AG09309 (cell line): ENCODE data around the gene CCDC170.

Source experiments
- DNase-seq: peaks from one replicate; pipeline ENCODE4 v3.0.0-alpha.2; 2010; ENCODE audit warnings: low read depth
- H3K4me3 ChIP-seq: 2 replicates; pipeline ENCODE4 v1.5.1; 2011; ENCODE audit warnings: mild to moderate bottlenecking, low read depth, low read length, moderate library complexity; ENCODE audit not compliant: control insufficient read depth
- TF ChIP-seq, protein P1 (sequence below): IDR thresholded peaks from 2 replicates; pipeline ENCODE4 v1.5.1; 2011; ENCODE audit warnings: mild to moderate bottlenecking, low read depth, low read length, inconsistent platforms; ENCODE audit not compliant: insufficient read depth, control insufficient read depth; ENCODE audit errors: missing control alignments

Gene CCDC170

DNA sequence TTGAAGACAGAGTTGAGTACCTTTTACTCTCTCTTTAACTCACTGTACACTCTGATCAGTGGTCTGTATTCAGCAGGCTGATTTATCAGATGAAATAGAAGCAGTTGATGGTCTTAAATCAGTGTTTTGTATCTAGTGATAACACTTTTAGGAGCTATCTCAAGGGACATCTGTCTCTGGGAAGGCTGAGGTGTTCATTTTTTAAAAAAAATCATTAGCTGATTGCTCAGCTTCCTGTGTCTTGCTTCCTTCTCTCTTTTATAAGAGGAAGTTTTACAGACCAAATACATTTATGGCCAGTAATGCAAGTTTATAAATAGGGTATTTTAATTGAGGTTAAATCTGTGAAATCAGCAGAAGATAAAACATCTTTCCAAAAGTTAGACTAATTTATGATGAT lies 12.0 kb upstream of the CCDC170 start:
- H3K4me3 ChIP-seq = no peak overlapping the region
- no peak for DNase-seq
- TF ChIP-seq, protein P1, sequence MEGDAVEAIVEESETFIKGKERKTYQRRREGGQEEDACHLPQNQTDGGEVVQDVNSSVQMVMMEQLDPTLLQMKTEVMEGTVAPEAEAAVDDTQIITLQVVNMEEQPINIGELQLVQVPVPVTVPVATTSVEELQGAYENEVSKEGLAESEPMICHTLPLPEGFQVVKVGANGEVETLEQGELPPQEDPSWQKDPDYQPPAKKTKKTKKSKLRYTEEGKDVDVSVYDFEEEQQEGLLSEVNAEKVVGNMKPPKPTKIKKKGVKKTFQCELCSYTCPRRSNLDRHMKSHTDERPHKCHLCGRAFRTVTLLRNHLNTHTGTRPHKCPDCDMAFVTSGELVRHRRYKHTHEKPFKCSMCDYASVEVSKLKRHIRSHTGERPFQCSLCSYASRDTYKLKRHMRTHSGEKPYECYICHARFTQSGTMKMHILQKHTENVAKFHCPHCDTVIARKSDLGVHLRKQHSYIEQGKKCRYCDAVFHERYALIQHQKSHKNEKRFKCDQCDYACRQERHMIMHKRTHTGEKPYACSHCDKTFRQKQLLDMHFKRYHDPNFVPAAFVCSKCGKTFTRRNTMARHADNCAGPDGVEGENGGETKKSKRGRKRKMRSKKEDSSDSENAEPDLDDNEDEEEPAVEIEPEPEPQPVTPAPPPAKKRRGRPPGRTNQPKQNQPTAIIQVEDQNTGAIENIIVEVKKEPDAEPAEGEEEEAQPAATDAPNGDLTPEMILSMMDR = no peak

DNA sequence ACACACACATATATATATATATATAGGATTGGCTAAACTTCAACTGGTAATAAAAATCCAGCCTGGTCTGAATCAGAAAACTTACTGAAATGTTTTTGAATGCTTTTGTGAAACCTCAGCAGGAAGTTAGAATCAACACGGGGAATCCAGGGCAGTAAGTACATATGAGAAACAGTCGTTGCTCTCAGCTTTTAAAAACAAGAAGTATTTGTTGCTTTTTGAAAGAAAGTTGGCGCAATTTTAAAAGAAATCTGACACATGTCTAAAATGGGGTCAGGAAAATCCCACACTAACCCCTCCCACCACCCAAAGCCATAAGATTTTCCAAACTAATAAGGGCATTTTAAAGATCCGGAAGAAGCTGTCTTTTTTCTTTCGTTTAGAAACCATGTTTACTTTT lies 11.5 kb upstream of the CCDC170 start:
- no peak for DNase-seq
- TF ChIP-seq, protein P1 = no peak

DNA sequence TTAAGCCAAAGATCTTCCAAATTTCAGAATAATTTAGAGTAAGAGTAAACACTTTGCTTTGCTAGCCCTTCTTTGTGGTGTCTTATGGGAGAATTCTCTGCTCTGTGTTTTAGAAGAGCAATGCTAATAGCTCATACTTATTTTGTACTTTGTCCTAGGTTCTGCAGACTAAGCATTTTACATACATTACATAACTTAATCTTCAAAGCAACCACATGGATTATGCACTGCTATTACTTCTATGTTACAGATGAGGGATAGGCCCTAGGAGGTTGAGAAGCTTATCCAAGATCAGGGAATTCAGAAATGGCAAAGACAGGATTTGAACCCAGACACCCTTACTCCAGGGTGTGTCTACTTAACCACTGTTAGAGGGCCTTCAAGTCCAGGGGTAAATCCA lies 9.8 kb upstream of the CCDC170 start:
- TF ChIP-seq, protein P1 = no peak
- H3K4me3 ChIP-seq = no peak overlapping the region
- DNase-seq = no peak

More for the DNA sequence above, 11.5 kb upstream of the CCDC170 start:
- peak overlapping the region; percentile 12; the same call in 1 of the 2 replicates for H3K4me3 ChIP-seq

DNA sequence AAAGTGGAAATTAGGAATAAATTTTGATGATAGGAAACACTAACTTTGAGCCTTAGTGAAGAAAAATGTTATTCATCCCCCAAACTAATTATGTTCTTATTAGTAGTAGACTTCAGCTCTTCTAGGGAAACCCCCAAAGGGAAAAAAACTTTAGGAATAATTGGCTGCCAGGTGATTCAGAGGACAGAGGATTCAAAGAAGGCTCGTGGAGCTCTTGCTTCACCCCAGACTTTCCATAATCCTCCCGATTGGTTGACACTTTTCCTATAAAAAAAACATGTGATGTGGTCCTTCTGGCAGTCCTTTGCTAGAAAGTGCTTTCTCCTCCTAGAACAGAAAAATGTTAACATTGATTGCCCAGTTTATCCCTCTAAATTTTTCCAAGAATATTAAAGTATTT lies 5.6 kb upstream of the CCDC170 start:
- TF ChIP-seq, protein P1 = no peak
- no peak overlapping the region for H3K4me3 ChIP-seq
- DNase-seq = no peak

DNA sequence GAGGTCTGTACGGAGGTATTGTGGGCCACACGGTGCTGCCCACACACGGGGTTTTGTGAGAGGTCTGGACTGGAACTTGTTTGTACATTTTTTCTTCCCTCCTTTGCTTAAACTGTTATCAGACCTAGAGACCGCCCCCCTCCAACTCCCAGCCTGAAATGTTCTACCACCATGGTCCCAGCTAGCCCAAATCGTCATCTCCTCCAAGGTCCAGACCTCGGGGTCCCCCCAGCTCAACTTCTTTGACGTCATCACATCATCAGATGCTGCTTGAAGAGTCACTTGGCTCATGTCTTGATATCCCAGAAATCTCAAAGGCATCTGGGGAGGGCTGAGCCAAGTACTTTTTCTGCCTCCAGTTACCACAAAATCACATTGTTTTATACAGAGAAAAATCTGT lies 2.8 kb upstream of the CCDC170 start:
- no peak overlapping the region for H3K4me3 ChIP-seq
- no peak for DNase-seq
- TF ChIP-seq, protein P1 = no peak

DNA sequence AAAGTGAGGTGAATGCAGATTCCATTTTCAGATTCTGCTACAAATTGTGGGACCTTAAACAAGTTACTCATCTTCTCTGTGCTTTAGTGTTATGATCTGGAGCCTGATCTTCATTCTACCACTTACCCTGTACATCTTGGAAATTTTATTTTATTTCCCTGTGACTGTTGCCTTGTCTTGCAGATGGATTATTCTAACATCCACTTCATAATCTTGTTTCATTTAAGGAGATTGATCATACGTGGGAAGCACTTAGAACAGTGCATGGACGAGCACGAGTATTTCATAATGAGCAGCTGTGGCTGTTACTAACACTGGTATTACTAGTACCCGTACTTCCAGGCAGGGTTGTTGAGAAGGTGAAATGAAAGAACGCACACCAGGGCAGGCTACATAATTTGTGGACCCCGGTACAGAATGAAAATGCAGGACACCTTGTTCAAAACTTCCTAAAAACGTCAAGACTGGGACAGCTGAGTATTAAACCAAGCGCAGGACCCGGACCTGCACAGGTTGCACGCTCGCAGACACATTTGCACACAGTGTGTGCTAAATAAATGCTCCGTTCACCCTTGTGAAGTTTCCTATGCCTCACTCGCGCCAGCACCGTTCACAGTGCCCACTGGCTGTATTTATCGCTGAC lies 535 bp upstream of the CCDC170 start:
- no peak for DNase-seq
- peak overlapping the region; percentile 65 for H3K4me3 ChIP-seq
- TF ChIP-seq, protein P1 = no peak
